ENCODE results near the gene KCTD2. TPM values are rescaled to one million over a fixed set of nuclear protein-coding genes. Genes with fewer than 3 reads are reported as not detected.

The KCTD2 gene
- total RNA-seq, 1 donor from 2014 or later: 17.1 TPM

GRCh38 chr17:75090871-75091854 is 44.1 kb downstream of the KCTD2 start:
- H2AFZ ChIP-seq (ENCODE audit: low read depth, low read length): no peak overlapping the region
- DNase-seq (ENCODE audit: low read depth) (no peak), FAIRE-seq (no peak)
- no peaks in the 10 kb centered on the region for H3K9me3 ChIP-seq (ENCODE audit: insufficient read depth, low read depth, low read length)
- peaks cover 29% of the 10 kb centered on the region for H3K4me1 ChIP-seq (ENCODE audit: insufficient read depth, low read length)
- Mint-ChIP-seq H3K27me3 (ENCODE audit: low read depth, unreplicated experiment) (no peaks in the 10 kb centered on the region), H3K4me3 (ENCODE audit: unreplicated experiment) (no peak overlapping the region), H3K36me3 (ENCODE audit: low read depth, unreplicated experiment) (peaks cover 2% of the 10 kb centered on the region), H3K27ac (ENCODE audit: unreplicated experiment) (no peak overlapping the region), H3K9me3 (ENCODE audit: unreplicated experiment) (no peaks in the 10 kb centered on the region), H3K4me1 (ENCODE audit: low read depth, unreplicated experiment) (peaks cover 35% of the 10 kb centered on the region)
- H3K9ac ChIP-seq (ENCODE audit: low read length): no peak overlapping the region
- no peaks in the 10 kb centered on the region for H4K20me1 ChIP-seq (ENCODE audit: insufficient read depth, low read length)
- no peaks in the 10 kb centered on the region for H3K36me3 ChIP-seq (ENCODE audit: insufficient read depth, low read length)
- no peak for TF ChIP-seq CTCF (IDR thresholded peaks at IDR 0.05; ENCODE audit: insufficient read depth, low read depth, low read length)
- no peak for TF ChIP-seq EZH2 (IDR thresholded peaks at IDR 0.05; ENCODE audit: insufficient read depth, low read length)
- no peak overlapping the region for H3K4me3 ChIP-seq (ENCODE audit: insufficient read depth, low read depth, low read length)
- H3K27me3 ChIP-seq (ENCODE audit: insufficient read depth, low read length): no peaks in the 10 kb centered on the region
- H3K4me2 ChIP-seq (ENCODE audit: low read length): no peak overlapping the region
- no peaks in the 10 kb centered on the region for H3K79me2 ChIP-seq (ENCODE audit: insufficient read depth, low read length)
- no peak overlapping the region for H3K27ac ChIP-seq (ENCODE audit: low read depth, low read length)

GRCh38 chr17:75091855-75092327 is 44.9 kb downstream of the KCTD2 start:
- Histone ChIP-seq H3K79me2 (ENCODE audit: insufficient read depth, low read length) (no peaks in the 10 kb centered on the region), H3K4me2 (ENCODE audit: low read length) (no peak overlapping the region), H3K27me3 (ENCODE audit: insufficient read depth, low read length) (no peaks in the 10 kb centered on the region), H3K36me3 (ENCODE audit: insufficient read depth, low read length) (no peaks in the 10 kb centered on the region), H3K27ac (ENCODE audit: low read depth, low read length) (no peak overlapping the region), H4K20me1 (ENCODE audit: insufficient read depth, low read length) (no peaks in the 10 kb centered on the region), H3K4me3 (ENCODE audit: insufficient read depth, low read depth, low read length) (no peak overlapping the region), H3K9me3 (ENCODE audit: insufficient read depth, low read depth, low read length) (no peaks in the 10 kb centered on the region), H3K9ac (ENCODE audit: low read length) (no peak overlapping the region), H3K4me1 (ENCODE audit: insufficient read depth, low read length) (peaks cover 31% of the 10 kb centered on the region), H2AFZ (ENCODE audit: low read depth, low read length) (no peak overlapping the region)
- DNase-seq (ENCODE audit: low read depth) (no peak), FAIRE-seq (no peak)
- Mint-ChIP-seq H3K27me3 (ENCODE audit: low read depth, unreplicated experiment) (no peaks in the 10 kb centered on the region), H3K27ac (ENCODE audit: unreplicated experiment) (no peak overlapping the region), H3K4me3 (ENCODE audit: unreplicated experiment) (no peak overlapping the region), H3K36me3 (ENCODE audit: low read depth, unreplicated experiment) (no peaks in the 10 kb centered on the region), H3K4me1 (ENCODE audit: low read depth, unreplicated experiment) (peaks cover 30% of the 10 kb centered on the region), H3K9me3 (ENCODE audit: unreplicated experiment) (no peaks in the 10 kb centered on the region)
- TF ChIP-seq CTCF (IDR thresholded peaks at IDR 0.05; ENCODE audit: insufficient read depth, low read depth, low read length) (no peak), EZH2 (IDR thresholded peaks at IDR 0.05; ENCODE audit: insufficient read depth, low read length) (no peak)
